Measurements from ENCODE around the gene VMO1. TPM values are rescaled to one million over a fixed set of nuclear protein-coding genes. Genes with fewer than 3 reads are reported as not detected.

Gene VMO1
- total RNA-seq, 1 donor from 2014 or later: 0.70 TPM

DNA sequence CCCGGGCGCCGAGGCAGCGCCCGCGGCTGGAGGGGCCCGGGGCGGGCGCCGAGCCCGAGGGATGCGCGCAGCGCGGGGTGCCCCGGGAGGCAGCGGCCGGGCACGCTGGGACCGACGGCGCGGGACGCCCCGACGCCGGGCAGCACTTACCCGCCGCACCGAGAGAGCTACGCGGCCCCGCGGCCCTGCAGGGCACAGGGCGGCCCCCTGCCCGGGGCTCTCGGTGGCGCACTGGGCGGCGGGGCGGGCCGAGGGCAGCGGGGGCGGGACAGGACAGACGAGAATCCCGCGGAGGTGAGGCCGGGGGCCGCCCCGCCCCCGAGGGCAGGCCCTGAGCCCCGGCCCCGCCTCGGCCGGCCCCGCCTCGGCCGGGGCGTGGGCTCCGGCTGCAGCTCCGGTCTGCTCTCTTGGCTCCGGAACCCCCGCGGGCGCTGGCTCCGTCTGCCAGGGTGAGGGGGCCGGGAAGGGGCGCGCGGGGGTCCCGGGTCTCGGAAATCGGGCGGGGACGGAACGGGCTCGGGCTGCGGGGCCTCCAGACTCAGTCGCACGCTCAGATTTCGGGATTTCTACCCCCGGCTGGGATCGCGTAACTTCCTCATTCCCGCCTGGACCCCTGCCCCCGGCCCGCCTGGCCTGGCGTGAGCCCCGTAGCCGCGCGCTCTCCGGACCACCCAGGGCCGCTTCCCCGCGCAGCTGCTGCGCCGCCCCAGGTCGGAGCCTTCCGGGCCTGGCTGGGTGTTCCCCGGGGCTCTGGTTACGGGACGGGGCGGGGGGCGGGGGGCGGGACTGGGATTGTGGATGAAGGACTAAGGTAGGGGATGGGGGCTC lies 20.8 kb upstream of the VMO1 start, which contains the start of gene PLD2:
Gene PLD2, plus strand, starts transcription at position 376 of the 828 bp plus-strand sequence. CDS start 621 bp downstream, outside the sequence.
- intact Hi-C loops (cut with DNase I): loop anchor here (5.0 kb wide), 1 partner anchor 75 kb away; no protein-coding TSS in a partner anchor
- ATAC-seq (peak; percentile 99), DNase-seq (ENCODE audit: missing footprints) (peak; percentile 95)

DNA sequence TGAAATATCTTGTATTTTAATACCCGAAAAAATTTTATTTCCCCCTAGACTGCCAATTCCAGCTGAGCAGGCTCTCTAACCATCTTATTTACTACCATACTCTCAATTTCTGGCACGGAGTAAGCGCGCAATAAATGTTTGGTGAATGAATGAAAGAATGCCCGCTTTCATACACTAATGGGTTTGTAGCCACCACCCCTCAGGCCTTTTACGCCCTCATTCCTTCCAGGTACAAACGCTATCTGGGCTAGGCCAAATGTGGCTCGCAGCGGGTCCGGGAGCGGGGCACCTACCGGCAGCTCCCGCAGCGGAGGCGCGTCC lies 20.3 kb upstream of the VMO1 start:
- DNase-seq (ENCODE audit: missing footprints): no peak
- intact Hi-C loops (cut with DNase I): loop anchor here (5.0 kb wide), 1 partner anchor 76 kb away; no protein-coding TSS in a partner anchor
- no peak for ATAC-seq

DNA sequence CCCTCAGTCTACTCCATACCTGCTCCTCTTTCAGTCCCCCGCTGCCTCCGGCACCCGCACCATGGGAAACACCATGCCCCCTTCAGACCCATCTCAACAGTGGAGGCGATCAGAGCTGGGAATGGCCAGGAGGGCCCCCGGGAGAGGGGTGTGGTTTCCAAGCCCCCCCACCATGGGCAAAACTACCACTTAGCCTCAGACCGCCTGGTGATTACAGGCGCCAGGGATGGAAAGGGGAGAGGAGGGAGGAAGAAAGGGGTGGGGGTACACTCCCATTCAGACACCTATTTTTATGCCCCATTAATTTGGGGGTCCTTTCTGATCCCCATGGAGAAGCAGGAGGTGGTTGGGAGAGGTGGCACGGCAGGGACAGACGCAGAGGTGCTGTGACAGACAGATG lies 16.1 kb upstream of the VMO1 start, which contains the start of gene C17orf114:
Gene C17orf114, minus strand, starts transcription at position 101 of the 400 bp plus-strand sequence.
- DNase-seq (ENCODE audit: missing footprints) (no peak), ATAC-seq (no peak)
- intact Hi-C loops (cut with DNase I): no loop called here

- intact Hi-C loops (cut with DNase I): no loop called here
- ATAC-seq (no peak), DNase-seq (ENCODE audit: missing footprints) (no peak)
These were observed 14.5 kb upstream of the VMO1 start for GRCh38 chr17:4800462-4801196.

DNA sequence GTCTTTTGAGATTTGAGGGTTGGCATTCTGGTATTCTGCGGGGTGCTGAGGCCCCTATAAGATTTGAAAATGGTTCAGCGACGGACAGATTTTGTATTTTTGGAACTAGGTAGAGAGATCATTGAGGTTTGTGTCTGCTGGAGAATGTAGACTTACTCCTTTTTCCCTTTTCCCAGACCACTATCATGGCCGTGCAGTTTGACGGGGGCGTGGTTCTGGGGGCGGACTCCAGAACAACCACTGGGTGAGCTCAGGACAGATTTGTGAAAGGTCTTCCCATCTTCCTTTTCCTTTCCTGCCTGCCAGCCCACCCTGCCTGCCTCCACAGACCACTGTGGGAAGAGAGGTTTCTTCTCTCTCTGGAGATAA lies 10.4 kb upstream of the VMO1 start:
- no peak for DNase-seq (ENCODE audit: missing footprints)
- ATAC-seq: no peak
- intact Hi-C loops (cut with DNase I): no loop called here

DNA sequence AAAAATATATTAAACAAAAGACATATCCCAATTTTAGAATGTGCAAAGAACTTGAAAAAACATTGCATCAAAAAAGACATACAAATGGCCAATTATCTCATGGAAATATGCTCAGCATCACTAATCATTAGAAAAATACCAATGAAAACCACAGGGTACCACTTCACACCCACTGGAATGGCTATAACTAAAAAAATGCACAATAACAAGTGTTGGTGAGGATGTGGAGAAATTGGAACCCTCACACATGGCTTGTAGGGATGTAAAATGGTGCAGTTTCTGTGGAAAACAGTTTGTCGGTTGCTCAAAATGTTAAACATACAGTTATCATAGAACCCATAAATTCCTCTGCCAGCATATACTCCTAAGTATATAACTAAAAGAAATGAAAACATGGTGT lies 9.0 kb upstream of the VMO1 start:
- ATAC-seq: no peak
- intact Hi-C loops (cut with DNase I): no loop called here
- DNase-seq (ENCODE audit: missing footprints): no peak

- no peak for ATAC-seq
- intact Hi-C loops (cut with DNase I): no loop called here
- no peak for DNase-seq (ENCODE audit: missing footprints)
These were observed 4.5 kb upstream of the VMO1 start for GRCh38 chr17:4790705-4791088.

DNA sequence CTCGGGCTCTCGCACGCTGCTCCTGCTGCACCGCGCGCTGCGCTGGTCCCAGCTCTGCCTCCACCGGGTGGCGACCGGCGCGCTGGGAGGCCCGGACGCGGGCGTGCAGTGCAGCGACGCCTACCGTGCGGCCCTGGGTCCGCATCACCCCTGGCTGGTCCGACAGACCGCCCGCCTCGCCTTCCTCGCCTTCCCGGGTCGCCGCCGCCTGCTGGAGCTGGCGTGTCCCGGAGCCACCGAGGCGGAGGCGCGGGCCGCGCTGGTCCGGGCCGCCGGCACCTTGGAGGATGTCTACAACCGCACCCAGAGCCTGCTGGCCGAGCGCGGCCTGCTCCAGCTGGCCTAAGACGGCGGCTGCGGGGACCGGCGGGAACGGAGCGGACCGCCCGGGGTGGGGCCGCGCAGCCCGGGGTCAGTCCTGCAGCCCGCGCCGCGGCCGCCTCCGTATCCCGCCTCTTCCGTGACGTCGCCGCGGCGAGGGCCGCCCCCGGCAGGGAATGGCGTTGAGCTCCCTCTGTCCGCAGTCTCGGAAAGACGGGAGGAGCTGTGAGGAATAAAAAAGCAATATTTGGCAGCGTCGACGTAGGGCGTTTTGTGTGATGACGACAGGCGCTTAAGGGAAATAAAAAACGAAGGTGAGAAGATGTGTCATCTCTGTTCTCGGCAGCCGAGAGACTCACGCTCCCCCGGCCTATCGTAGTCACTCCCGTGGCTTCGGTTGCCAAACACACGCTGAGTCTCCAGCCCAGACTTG lies 4.0 kb upstream of the VMO1 start:
- intact Hi-C loops (cut with DNase I): loop anchor here (5.0 kb wide), 2 partner anchors 47 to 58 kb away; partner anchors contain the start of gene MED11
- peak; percentile 94 for DNase-seq (ENCODE audit: missing footprints)
- ATAC-seq: peak; percentile 95

GRCh38 chr17:4789701-4789950 lies 3.5 kb upstream of the VMO1 start:
- intact Hi-C loops (cut with DNase I): loop anchor here (5.0 kb wide), 2 partner anchors 48 to 57 kb away; partner anchors contain the start of gene MED11
- ATAC-seq (no peak), DNase-seq (ENCODE audit: missing footprints) (no peak)

- DNase-seq (ENCODE audit: missing footprints) (no peak), ATAC-seq (no peak)
- intact Hi-C loops (cut with DNase I): loop anchor here (5.0 kb wide), 2 partner anchors 48 to 57 kb away; partner anchors contain the start of gene MED11
These were observed 2.9 kb upstream of the VMO1 start, which contains the start of gene GLTPD2 for GRCh38 chr17:4788807-4789700. TSS of gene GLTPD2 (plus strand) at chr17:4788964. CDS start at chr17:4789012, 48 bp downstream.

- ATAC-seq: no peak
- intact Hi-C loops (cut with DNase I): loop anchor here (5.0 kb wide), 2 partner anchors 49 to 56 kb away; partner anchors contain the start of gene MED11
- no peak for DNase-seq (ENCODE audit: missing footprints)
These were observed 2.1 kb upstream of the VMO1 start for GRCh38 chr17:4788159-4788806.

DNA sequence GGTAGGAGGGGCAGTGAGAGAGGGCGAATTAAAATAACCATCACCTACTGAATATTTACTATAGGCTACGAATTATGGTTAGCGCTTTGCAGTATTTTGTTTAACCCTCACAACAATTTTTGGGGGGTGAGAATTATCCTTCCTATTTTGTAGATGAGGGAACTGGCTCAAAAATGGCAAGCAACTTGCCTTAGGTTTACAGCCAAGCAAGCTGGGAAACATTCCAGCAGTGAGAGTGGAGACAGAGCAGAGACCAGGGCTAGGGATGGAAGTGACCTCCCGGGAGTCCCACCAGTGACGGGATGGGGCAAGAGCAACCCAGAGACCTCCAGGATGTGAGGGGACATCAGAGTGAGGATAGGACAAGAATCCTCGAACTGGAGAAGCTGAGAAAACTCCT lies 352 bp upstream of the VMO1 start:
- ATAC-seq: no peak
- intact Hi-C loops (cut with DNase I): loop anchor here (2.0 to 5.0 kb wide), 3 partner anchors 51 to 102 kb away; partner anchors contain the start of gene MED11

DNA sequence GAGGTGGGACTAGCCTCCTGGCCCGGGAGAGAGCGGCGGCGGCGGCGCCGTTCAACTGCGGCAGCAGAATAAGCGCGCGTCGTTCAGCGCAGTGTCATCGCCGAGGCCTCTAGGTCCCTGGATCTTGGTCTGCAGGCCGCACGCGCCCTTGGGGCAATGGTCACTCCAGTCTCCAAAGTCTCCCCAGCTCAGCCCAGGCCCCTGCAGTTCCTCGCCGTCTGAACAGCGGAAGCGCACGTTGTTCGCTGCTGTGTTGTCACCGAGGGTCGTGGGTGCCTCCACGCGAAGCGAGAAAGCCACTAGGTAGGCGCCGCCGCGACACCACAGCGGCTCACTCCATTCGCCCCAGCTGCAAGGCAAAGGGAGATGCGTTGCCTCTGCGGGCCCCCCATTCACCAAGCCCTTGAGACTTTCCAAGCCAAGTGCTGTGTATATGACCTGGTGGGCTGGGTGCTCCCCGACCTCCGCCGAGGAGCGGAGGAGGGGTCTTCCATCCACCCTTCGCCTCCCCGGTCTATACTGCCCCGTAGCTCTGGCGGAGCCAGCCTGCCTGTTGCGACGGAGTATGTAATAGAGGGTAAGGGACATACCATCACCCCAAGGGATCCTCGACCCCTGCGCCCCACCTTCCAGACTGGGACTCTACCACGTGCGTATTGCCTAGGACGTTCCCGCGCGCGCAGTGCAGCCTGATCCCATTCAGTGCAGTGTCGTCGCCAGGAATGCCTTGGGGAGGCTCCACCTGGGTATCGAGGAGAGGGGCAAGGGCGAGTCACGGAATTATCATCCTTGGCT lies 656 bp downstream of the VMO1 start:
- DNase-seq (ENCODE audit: missing footprints) (no peak), ATAC-seq (no peak)
- intact Hi-C loops (cut with DNase I): loop anchor here (2.0 to 5.0 kb wide), 3 partner anchors 52 to 103 kb away; partner anchors contain the start of gene MED11

More for the DNA sequence above, 352 bp upstream of the VMO1 start:
- no peak for DNase-seq (ENCODE audit: missing footprints)

DNA sequence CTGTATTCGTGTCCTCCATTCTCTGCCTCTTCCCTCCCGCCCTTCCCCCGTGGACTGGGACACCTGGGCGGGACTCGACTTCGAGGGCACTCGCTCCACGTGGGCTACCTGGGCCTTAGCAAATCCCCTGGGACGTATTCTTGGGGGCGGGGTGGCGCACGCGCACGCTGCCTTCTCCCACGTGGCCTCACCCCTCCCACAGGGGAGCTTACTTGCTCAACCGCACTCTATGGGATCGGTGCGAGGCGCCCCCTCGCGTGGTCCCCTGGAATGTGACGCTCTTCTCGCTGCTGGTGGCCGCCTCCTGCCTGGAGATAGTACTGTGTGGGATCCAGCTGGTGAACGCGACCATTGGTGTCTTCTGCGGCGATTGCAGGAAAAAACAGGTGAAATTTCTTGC lies 3.5 kb downstream of the VMO1 start:
- intact Hi-C loops (cut with DNase I): no loop called here
- ATAC-seq (no peak), DNase-seq (ENCODE audit: missing footprints) (no peak)

GRCh38 chr17:4780325-4780955 lies 5.7 kb downstream of the VMO1 start:
- ATAC-seq (no peak), DNase-seq (ENCODE audit: missing footprints) (no peak)
- intact Hi-C loops (cut with DNase I): no loop called here

DNA sequence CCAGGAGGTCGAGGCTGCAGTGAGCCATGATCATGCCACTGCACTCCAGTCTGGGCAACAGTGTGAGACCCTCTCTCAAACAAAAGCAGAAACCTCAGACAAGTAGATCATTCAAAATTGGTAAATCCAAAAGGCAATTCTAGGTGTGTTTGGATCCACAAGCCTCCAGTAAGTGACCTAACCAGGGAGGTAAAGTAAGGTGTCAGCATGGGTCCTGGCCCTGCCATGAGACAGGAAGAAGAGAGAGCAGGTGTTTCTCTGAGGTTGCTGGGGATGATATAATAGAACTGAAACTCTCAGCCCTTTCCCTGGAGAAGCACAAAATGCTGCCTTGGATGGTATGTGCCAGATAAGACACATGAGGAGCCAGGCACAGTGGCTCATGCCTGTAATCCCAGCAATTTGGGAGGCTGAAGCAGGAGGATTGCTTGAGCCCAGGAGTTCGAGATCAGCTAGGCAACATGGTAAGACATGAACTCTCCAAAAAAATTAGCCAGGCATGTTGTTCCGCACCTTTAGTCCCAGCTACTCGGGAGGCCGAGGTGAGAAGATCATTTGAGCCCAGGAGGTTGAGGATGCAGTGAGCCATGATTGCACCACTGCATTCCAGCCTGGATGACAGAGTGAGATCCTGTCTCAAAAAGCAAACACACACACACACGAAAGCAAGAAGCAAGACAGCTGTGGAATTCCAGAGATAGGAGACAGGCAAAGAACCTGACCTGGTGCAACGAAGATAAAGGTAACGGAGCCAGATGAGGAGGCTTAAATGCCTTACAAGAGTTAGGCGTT lies 8.0 kb downstream of the VMO1 start:
- ATAC-seq (no peak), DNase-seq (ENCODE audit: missing footprints) (no peak)
- intact Hi-C loops (cut with DNase I): no loop called here
